ENCODE measurements around the gene ARID5B.

The ARID5B gene

DNA sequence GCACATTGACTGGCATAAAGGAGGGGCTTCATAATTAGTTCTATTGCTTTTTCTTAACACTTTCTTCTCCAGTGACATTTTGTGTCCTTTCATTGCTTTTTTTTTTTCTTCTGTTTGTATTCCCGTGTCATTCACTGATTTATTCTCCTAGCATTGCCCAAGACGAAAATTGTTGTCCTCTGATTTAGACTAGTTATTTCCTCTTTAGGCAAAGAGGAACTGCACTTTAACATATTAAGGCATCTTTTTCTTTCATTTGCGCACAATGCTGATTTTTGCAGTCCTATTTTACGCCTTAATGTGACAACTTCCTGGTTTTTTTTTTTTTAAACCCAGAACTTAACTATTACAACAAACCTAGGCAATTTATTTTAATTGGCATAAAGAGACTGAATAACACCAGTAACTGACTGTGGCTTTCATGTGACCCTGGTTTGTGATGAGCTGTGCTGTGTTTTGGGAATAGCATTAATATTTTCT lies 39.7 kb downstream of the ARID5B start:
- peak overlapping the region; percentile 57 for H3K27ac ChIP-seq
- TF ChIP-seq, protein P1, sequence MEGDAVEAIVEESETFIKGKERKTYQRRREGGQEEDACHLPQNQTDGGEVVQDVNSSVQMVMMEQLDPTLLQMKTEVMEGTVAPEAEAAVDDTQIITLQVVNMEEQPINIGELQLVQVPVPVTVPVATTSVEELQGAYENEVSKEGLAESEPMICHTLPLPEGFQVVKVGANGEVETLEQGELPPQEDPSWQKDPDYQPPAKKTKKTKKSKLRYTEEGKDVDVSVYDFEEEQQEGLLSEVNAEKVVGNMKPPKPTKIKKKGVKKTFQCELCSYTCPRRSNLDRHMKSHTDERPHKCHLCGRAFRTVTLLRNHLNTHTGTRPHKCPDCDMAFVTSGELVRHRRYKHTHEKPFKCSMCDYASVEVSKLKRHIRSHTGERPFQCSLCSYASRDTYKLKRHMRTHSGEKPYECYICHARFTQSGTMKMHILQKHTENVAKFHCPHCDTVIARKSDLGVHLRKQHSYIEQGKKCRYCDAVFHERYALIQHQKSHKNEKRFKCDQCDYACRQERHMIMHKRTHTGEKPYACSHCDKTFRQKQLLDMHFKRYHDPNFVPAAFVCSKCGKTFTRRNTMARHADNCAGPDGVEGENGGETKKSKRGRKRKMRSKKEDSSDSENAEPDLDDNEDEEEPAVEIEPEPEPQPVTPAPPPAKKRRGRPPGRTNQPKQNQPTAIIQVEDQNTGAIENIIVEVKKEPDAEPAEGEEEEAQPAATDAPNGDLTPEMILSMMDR (IDR thresholded peaks at IDR 0.05) = no peak
- no peak for TF ChIP-seq ZFX (IDR thresholded peaks at IDR 0.05; ENCODE audit: borderline replicate concordance)

DNA sequence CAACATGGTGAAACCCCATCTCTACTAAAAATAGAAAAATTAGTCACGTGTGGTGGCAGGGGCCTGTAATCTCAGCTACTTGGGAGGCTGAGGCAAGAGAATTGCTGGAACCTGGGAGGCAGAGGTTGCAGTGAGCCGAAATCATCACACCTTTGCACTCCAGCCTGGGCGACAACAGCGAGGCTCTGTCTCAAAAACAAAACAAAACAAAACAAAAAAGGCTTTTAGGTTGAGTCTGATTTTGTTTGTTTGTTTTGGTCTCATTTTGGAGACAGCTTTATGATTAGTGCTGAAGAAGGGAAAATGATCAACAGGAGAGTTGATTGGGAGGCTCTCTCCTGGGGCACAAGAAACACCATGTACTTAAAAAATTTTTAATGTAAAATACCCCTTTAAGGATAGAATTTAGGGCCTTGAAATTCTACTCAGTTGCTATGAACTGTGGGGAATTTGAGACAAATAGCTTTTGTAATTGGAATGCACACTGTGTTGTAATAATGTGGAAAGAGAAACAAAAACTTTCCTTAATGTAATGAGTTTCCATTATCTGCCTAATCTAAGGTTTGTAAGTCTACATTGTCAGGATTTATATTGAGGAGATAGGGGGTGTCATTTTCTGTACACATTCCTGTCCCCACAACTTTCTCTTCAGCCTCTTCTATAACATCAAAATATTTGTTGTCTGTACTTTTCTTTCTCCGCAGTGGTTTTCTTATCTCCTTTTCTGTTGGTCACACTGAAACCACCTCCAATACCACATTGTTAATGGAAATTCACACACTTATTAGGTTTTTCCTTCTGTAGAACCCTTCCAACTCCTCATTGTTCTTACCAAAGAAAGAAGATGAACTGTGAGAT lies 41.3 kb downstream of the ARID5B start:
- peak overlapping the region; percentile 57 for H3K27ac ChIP-seq
- TF ChIP-seq, protein P1 (IDR thresholded peaks at IDR 0.05) = no peak
- TF ChIP-seq ZFX (IDR thresholded peaks at IDR 0.05; ENCODE audit: borderline replicate concordance) = no peak

DNA sequence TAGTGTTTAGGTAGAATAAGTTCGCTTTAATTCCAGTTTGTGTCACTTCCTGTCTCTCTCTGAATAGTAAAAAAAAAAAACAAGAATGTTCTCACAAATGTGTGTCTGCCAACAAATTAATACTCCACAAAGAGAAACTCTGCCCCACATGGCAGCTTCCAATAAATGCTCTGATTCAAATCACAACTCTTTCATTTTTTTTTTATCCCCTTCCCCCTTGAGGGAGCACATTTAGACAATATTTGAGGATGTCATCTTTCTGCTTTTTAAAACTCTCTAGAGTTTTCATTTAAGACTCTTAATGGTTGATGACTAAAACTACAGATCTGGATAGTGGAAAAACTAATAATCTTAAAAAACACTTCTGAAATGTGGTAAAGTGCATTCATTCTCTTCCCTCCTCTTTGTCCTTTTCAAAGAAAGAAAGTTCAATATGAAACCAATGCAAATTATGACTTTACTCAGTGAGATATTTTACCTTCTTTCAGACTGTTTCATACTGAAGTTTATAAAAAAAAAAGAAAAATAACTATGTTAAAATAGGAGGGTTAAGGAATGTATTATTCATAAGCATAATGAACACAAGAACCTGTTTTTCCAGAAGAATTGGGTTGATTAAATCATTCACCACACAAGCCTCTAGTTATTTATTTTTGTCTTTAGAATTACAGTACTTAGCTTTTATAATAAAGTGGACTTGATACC lies 42.3 kb downstream of the ARID5B start:
- peak overlapping the region; percentile 57 for H3K27ac ChIP-seq
- no peak for TF ChIP-seq ZFX (IDR thresholded peaks at IDR 0.05; ENCODE audit: borderline replicate concordance)
- TF ChIP-seq, protein P1 (IDR thresholded peaks at IDR 0.05) = peak; percentile 26; the same call in 1 of the 2 replicates

DNA sequence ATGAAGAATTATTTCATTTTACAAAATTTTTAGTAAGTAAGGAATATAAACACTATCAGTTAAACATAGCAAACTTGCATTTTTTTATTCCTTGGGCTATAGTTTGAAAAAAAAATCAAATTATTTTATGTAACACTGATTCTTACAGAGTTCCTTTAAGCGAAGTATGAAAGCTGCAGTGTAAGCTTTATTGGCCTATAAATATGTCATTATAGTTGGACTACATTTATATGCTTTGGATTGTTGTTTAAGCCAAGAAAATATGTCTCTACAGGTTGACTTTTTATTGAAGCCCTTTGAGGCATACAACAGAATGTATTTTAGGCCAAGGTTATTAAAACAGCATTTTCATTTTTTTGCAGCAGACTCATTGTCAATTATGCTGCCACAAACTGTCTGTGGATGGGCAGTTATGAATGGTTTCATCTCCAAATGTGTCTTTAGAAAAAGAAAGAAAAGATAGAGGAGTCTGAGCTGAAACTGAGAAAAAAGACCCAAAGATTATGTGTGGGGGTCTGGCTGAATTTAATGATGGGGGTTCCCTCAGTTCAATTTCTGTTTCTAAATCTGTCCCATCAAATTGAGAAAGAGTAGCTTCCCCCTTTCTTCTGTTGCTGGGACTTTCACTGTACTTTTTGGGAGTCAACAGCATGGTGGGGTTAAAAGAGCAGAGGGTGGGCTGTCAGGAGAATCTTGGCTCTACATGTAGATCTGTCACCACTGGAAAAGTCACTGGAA lies 43.1 kb downstream of the ARID5B start:
- TF ChIP-seq, protein P1 (IDR thresholded peaks at IDR 0.05) = no peak
- no peak for TF ChIP-seq ZFX (IDR thresholded peaks at IDR 0.05; ENCODE audit: borderline replicate concordance)
- H3K27ac ChIP-seq = peak overlapping the region; percentile 57

DNA sequence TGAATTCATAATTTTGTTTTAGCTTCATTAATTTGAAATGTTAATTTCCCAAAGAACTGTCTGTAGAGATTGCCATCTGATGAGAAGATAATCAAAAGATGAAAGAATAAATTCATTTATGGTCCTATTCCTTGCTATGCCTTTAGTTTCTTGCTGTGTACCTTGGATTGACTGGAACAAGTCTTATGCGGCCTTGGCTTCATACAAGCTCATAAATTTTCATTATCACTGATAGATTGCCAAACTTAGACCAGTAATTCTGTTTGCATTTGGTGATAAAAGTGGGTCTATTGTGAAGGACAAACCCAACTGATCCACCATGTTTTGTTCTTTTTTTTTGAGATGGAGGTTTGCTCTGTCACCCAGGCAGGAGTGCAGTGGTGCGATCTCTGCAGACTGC lies 48.2 kb downstream of the ARID5B start:
- TF ChIP-seq, protein P1 (IDR thresholded peaks at IDR 0.05) = no peak
- no peak for TF ChIP-seq ZFX (IDR thresholded peaks at IDR 0.05; ENCODE audit: borderline replicate concordance)
- no peak overlapping the region for H3K27ac ChIP-seq

DNA sequence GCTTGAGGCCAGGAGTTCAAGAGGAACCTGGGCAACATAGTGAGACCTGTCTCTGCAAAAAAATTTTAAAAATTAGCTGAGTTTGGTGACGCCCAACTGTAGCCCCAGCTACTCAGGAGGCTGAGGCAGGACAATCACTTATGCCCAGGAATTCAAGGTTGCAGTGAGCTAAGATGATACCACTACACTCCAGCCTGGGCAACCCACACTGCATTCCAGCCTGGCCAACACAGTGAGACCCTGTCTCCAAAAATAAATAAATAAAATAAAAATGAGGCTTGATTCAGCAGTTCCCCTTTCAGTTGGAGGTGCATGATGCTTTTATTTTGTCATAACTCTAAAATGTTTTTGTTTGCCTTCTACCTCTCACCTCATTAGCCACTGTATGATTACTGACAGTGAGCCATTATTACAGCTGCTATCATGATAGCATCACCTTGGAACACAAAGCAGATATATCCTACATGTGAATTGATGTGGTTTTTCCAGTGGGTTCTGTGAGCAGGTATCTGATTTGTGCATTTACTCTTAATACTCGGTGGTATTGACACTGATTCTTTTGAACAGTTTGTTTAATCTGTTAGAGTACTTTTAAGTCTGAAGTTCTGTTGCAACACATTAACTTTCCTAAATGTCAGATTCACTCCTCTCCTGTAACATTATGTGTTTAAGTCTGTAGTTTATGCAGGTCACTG lies 49.1 kb downstream of the ARID5B start:
- H3K27ac ChIP-seq = peak overlapping the region; percentile 26; the same call in 1 of the 2 replicates
- no peak for TF ChIP-seq ZFX (IDR thresholded peaks at IDR 0.05; ENCODE audit: borderline replicate concordance)

DNA sequence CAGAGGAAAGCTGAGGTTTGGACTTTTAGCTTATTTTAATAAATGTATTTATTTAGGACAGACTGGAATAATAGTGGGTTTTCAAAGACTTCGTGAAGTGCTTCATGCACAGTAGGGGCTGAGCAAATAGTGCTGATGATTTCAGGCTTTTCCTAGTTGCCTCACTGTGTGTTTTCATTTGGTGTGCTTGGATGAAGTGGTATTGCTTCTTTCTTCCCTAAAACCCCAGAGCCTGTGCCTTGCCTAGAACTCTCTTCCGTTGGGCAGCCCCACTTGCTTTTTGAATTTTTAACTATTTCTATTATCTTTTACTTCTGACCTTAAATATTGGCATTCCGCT lies 49.6 kb downstream of the ARID5B start:
- peak overlapping the region; percentile 26 for H3K27ac ChIP-seq
- TF ChIP-seq, protein P1 (IDR thresholded peaks at IDR 0.05) = no peak
- no peak for TF ChIP-seq ZFX (IDR thresholded peaks at IDR 0.05; ENCODE audit: borderline replicate concordance)
